ENCODE data around the gene SPARC.

The SPARC gene

DNA sequence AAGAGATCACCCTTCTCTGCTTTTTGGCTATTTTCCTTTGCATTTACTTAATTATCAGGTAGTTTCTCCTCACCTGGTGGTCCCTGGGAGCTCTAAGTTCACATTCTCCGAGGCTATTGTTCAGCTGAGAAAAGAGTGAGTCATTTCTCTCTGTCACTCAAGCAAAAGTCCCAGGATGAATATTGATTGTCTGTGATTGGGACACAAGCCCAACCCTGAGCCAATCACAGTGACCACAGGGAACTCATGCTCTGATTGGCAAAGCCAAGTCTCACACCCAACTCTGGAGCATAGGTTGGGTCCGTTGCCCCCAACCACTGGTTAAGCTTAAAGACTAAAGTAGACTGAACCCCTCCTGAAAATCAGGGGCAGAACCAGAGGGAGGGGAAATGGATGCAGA, 67.8 kb downstream of the SPARC start:
- no peak for DNase-seq

DNA sequence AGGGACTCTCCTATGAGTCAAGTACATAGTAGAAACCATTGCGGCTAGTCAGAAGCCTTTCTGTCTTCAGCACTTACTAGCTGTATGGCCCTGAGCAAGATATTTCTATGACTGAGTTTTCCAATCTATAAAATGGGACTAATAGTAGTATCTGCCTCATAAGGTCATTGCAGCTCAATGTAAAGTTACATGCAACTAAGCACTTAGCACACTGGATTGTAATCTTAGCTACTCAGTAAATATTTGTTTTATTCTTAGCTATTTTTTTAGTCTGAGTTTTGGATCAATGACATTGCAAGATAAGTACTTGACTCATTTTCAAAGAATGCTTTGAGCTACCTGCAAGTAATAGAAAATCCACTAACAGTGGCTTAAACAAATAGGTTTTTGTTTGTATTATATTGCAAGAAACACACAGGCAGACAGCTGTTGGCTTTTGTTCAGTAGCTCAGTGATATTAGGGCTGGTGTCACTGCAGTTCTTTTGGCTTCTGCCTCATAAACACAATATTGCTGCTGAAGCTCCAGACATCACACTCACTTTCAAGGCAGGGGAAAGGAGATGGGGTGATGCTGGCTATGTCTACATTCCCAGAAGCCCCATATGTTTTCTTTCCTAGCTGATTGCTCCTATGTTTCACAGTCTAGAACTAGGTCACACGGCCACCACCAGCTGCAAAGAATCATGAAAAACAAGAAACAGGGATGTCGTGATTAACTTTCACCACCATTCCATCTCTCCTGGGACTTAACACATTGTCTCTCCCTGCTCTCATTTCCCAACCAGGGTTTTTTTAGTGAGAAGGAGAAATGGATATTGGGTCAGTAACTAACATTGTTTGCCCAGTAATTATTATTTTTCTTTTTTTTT, 68.6 kb downstream of the SPARC start:
- no peak for DNase-seq

DNA sequence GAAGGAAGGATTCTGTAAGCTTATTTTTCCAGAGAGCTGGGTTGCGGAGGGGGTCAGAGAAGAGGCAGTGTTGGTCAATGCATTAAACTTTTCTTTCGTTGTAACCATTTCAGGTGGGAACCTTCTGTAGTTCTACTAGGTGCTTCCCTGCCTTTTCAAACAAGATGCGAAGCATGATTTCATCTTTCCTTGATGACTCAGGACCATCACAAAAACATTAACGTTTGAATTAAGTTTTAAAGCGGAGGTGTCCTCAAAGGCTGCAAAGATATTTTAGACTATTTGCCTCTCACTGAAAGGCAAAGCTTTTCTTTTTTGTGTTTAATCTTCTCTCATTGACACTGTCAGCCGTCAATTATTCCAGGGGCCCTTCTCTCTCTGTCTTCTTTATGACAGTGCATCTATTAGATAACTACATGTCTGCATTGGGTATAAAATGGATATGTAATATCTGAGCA, 69.3 kb downstream of the SPARC start:
- no peak for DNase-seq

DNA sequence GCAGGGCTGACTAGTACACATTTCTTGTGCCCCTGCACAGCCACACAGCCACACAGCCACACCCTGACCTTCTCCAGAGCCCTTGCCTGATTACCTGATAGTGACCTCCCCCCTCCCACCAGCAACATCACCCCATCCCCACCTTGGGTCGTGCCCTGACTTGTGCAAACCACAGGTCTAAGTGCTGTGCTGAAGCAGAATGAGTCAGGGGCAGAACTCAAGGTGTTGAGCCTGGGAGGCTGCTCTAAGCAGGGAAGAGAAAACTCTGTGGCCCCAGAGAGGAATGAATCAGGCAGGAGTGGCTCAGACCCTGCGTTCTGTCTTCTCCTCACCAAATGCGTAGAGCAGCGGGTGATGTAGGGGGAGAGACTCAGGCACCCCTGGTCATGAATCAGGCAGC, 71.3 kb downstream of the SPARC start:
- no peak for DNase-seq

DNA sequence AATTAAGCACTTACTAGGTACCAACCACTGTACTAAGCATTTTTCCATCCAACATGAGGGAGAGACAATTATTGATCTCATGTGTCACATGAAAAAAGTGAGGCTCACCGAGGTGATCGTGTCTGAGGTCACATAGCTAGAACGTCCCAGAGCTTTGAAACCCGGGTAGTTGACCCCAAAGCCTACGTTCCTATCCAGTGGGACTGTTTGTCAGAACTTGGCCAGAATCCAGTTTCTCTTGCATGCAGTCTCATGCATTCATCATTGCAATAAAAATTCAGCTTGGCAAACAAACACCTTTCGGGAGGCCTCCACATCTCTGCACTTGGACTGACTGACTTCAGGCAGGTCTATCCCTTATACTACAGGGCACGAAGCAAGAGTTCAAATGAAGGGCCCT, 72.2 kb downstream of the SPARC start:
- no peak for DNase-seq

DNA sequence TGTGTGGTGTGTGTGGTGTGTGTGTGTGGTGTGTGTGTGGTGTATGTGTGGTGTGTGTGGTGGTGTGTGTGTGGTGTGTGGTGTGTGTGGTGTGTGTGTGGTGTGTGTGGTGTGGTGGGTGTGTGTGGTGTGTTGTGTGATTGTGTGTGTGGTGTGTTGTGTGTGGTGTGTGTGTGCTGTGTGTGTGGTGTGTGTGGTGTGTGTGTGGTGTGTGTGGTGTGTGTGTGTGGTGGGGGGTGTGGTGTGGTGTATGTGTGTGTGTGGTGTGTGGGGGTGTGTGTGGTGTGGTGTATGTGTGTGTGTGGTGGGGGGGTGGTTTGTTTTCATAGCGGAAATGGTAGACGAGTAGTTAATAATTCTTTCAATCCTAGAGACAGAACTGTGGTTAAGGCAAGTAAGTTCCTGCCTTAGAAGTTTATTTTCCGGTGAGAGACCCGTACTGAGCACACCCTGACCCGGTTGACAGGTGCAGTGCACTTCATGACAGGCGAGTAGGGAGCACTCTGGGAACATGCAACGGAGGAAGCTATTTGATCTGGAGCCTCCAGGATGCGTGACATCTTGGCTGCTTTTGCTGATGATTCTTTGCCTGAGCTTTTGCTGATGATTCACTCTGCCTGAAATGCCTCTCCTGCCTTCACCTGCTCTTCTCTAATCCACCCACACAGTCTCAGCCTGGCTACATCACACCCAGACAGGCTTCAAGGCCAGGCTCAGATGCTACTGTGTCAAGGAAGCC, 73.9 kb downstream of the SPARC start:
- no peak for DNase-seq

DNA sequence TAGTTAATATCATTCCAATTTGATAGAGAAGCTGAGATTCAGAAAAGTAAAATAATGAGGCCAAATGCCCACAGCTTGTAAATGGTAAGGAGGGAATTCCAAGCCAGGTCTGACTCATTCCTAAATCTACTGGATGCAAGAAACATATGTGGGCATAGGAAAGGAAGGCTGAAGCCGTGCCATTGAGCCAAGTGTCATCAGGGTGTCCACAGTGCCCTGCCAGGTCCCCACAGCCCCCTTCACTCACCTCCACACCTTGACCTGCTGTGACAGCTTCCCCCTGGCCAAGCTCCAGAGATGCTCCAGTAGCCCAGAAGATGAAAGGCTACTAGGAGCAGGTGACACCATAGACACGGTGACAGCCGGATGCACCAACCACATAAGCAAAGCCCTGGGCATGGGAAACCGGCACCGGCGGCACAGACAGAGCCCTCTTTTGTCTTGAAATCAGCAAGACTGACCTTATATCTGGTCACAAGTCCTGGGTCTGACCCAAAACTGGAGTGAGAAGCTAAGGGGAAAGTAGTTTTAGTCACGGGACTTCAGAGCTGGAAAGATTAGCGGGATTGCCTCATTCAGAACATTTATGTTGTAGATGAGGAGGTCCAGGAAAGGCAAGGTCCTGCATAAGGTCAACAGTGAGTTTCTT, 75.5 kb downstream of the SPARC start:
- DNase-seq, result no peak

Data from fibroblast of skin of right quadriceps (primary cell).